Calu3 (cell line): Measurements from ENCODE around the gene MAT2B. TPM values are rescaled to one million over a fixed set of nuclear protein-coding genes. Genes with fewer than 3 reads are reported as not detected.

Source experiments
- BruUV-seq: library from RNA; stranded (reverse); fragments of 400-500 nt; replicated peaks from 2 replicates; lab custom pipeline; 2021; lab: Mats Ljungman, UMichigan
- CTCF ChIA-PET: fragments of 300-600 bp; sonication (Branson Sonifier 250); formaldehyde crosslinking; loops from one replicate; lab custom pipeline; 2022; ENCODE audit warnings: antibody characterized with exemption; lab: Charles Lee
- DNase-seq: peaks from one replicate; pipeline ENCODE4 v3.0.0; 2022
- H3K27ac Mint-ChIP-seq: one replicate; pipeline ENCODE4 v1.8.0; 2022; ENCODE audit warnings: mixed read lengths; ENCODE audit not compliant: unreplicated experiment
- H3K27me3 Mint-ChIP-seq: one replicate; pipeline ENCODE4 v1.8.0; 2022; ENCODE audit warnings: mixed read lengths; ENCODE audit not compliant: unreplicated experiment
- H3K36me3 Mint-ChIP-seq: one replicate; pipeline ENCODE4 v1.8.0; 2022; ENCODE audit warnings: mild to moderate bottlenecking, moderate library complexity, mixed read lengths; ENCODE audit not compliant: insufficient read depth, unreplicated experiment
- H3K4me1 Mint-ChIP-seq: one replicate; pipeline ENCODE4 v1.8.0; 2022; ENCODE audit warnings: mild to moderate bottlenecking, low read depth, mixed read lengths; ENCODE audit not compliant: unreplicated experiment
- H3K4me3 Mint-ChIP-seq: one replicate; pipeline ENCODE4 v1.8.0; 2022; ENCODE audit warnings: mild to moderate bottlenecking, low read depth, moderate library complexity, mixed read lengths; ENCODE audit not compliant: unreplicated experiment
- H3K9me3 Mint-ChIP-seq: one replicate; pipeline ENCODE4 v1.8.0; 2022; ENCODE audit warnings: low read depth, mixed read lengths; ENCODE audit not compliant: unreplicated experiment
- intact Hi-C: fragments of 100-400 bp; cut with micrococcal nuclease; formaldehyde crosslinking; loops from one replicate; pipeline ENCODE4 v1.10.0; 2022; ENCODE audit not compliant: unreplicated experiment
- total RNA-seq: library from RNA; stranded (reverse); gene quantifications from 2 replicates; pipeline ENCODE4 v1.2.3, GENCODE V29; 2022
- TF ChIP-seq, protein P1 (sequence below): fragments of 200-600 bp; IDR thresholded peaks from one replicate; pipeline ENCODE4 v1.8.0; 2022; ENCODE audit warnings: antibody characterized with exemption; ENCODE audit not compliant: unreplicated experiment

MAT2B gene
- total RNA-seq, 1 experiment from 2014 or later: 85.5 TPM

DNA sequence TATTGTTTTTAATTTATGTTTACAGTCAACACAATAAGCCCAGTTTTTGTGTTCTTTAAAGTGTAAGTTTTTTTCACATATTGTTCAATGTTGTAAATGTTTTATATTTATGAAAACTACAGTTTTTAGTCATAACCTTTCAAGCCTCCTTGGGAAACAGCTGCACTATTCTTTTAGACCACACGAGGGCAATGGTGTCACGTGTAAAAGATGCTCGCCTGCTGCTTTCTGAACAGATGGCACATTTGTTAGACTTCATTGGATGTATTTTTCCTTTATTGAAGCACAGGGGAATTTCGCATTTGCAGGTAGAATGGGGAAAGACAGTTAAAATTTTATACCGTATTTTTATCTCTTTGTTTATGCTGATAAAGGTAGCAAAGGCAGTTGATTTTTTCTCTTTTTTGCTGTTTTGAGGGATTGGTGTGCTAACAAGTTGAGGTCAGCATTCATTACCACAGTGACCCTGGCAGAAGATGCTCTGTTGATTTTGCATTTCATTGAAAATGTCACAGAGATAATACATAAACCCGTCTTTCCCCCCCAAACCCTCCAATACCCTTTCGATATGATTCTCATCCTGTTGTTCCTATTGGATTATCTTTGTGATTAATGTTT lies 59.0 kb downstream of the MAT2B start:
- TF ChIP-seq, protein P1, sequence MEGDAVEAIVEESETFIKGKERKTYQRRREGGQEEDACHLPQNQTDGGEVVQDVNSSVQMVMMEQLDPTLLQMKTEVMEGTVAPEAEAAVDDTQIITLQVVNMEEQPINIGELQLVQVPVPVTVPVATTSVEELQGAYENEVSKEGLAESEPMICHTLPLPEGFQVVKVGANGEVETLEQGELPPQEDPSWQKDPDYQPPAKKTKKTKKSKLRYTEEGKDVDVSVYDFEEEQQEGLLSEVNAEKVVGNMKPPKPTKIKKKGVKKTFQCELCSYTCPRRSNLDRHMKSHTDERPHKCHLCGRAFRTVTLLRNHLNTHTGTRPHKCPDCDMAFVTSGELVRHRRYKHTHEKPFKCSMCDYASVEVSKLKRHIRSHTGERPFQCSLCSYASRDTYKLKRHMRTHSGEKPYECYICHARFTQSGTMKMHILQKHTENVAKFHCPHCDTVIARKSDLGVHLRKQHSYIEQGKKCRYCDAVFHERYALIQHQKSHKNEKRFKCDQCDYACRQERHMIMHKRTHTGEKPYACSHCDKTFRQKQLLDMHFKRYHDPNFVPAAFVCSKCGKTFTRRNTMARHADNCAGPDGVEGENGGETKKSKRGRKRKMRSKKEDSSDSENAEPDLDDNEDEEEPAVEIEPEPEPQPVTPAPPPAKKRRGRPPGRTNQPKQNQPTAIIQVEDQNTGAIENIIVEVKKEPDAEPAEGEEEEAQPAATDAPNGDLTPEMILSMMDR: peak; percentile 76
- H3K9me3 Mint-ChIP-seq: no peaks in the 10 kb centered on the region
- intact Hi-C loops: loop anchor here (1.0 to 10.0 kb wide), 8 partner anchors 130 to 1640 kb away; no protein-coding TSS in a partner anchor
- CTCF ChIA-PET: interaction anchor here (0.7 to 1.1 kb wide), 3 partner anchors 154 to 940 kb away, joined by 3 to 4 read pairs (median 3); no protein-coding TSS in a partner anchor
- DNase-seq: peak; percentile 71
- peaks cover 79% of the 10 kb centered on the region for H3K27me3 Mint-ChIP-seq
- no TSS peak for BruUV-seq
- H3K4me3 Mint-ChIP-seq: no peak overlapping the region
- no peak overlapping the region for H3K27ac Mint-ChIP-seq
- H3K4me1 Mint-ChIP-seq: no peaks in the 10 kb centered on the region
- H3K36me3 Mint-ChIP-seq: no peaks in the 10 kb centered on the region

DNA sequence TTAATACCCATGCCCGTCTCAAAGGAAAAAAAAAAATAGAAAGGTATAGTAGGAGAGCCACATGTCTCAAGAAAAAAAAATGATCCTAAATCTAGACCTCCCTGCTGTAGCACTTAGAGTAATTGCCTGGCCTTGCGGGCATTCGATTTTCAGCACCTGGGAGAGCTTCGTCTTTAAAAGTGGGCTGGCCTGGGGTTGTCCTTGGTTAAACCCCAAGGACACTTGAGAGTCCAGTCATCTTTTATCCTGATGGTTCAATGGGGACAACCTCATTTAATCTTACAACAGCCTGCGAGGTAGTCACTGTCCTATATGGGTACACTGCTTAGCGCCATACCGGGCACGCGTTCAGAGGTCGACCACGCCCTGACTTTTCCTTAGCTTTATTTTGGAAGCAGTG lies 60.1 kb downstream of the MAT2B start:
- Mint-ChIP-seq H3K9me3 (no peaks in the 10 kb centered on the region), H3K36me3 (no peaks in the 10 kb centered on the region), H3K4me1 (no peaks in the 10 kb centered on the region), H3K4me3 (peak overlapping the region; percentile 64), H3K27ac (no peak overlapping the region), H3K27me3 (peaks cover 87% of the 10 kb centered on the region)
- TF ChIP-seq, protein P1: no peak
- no TSS peak for BruUV-seq
- DNase-seq: no peak
- intact Hi-C loops: loop anchor here (2.0 to 10.0 kb wide), 4 partner anchors 129 to 1639 kb away; no protein-coding TSS in a partner anchor
- CTCF ChIA-PET: interaction anchor here (0.6 to 1.0 kb wide), 2 partner anchors 104 to 239 kb away, joined by 4 to 5 read pairs; no protein-coding TSS in a partner anchor

DNA sequence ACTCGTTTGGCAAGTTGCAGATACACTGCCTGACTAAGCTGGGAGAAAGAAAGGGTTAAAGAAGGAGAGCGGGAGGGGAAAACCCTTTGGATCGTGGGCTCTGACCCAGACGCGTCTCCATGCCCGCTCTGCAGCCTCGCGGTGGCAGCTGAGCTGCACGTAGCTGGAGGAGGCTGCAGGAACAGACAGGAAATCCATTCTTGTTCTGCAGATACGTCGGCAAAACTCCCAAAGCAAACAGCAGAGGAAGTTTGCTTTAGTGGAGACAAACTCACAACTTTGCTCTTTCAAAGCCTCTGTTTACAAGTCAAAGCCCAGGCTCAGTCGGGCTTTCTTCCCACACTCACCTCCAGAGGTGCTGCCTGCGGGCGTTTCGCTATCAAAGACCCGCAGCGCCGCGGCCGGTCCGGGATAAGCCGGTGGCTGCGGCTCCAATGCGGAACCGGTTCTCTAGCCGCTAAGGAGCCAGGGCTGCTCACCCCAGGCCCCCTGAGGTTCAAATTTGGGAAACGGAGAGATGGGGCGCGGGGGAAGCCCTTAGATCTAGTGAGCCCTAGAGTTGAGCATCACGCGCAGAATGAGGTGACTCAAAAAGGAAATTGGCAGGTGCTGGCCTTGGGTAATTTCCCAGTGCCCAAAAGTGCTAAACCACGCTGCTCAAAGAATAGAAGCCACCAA lies 60.7 kb downstream of the MAT2B start:
- intact Hi-C loops: loop anchor here (2.0 to 10.0 kb wide), 4 partner anchors 129 to 1639 kb away; no protein-coding TSS in a partner anchor
- DNase-seq: peak; percentile 44
- TF ChIP-seq, protein P1: no peak
- no peaks in the 10 kb centered on the region for H3K4me1 Mint-ChIP-seq
- no peaks in the 10 kb centered on the region for H3K36me3 Mint-ChIP-seq
- H3K9me3 Mint-ChIP-seq: no peaks in the 10 kb centered on the region
- H3K27ac Mint-ChIP-seq: no peak overlapping the region
- H3K27me3 Mint-ChIP-seq: peaks cover 82% of the 10 kb centered on the region
- peak overlapping the region; percentile 64 for H3K4me3 Mint-ChIP-seq
- CTCF ChIA-PET: interaction anchor here (0.6 to 1.7 kb wide), 4 partner anchors 14 to 447 kb away, joined by 3 to 7 read pairs (median 4); no protein-coding TSS in a partner anchor
- no TSS peak for BruUV-seq

DNA sequence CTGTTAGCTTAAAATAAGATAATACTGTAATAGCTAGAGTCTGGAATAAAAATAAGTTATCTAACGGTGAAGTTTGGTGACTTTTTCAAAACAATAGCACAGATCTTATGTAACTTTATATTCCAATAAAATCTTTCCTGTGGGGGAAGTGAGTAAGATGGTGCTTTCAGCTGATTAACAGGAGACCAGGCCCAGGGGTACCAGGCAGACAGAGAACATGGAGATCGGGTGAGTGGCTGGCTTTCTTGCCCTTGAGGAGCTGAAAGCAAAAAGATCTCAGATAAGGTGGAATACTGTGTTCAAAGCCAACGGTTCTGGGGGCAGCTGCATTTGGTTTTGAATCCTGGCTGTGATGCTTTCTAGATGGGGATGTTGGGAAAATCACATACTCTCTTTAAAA lies 61.3 kb downstream of the MAT2B start:
- BruUV-seq: no TSS peak
- peaks cover 76% of the 10 kb centered on the region for H3K27me3 Mint-ChIP-seq
- no peaks in the 10 kb centered on the region for H3K36me3 Mint-ChIP-seq
- CTCF ChIA-PET: interaction anchor here (0.9 to 1.7 kb wide), 3 partner anchors 14 to 446 kb away, joined by 3 to 7 read pairs (median 3); no protein-coding TSS in a partner anchor
- no peaks in the 10 kb centered on the region for H3K9me3 Mint-ChIP-seq
- H3K4me1 Mint-ChIP-seq: no peaks in the 10 kb centered on the region
- peak overlapping the region; percentile 64 for H3K4me3 Mint-ChIP-seq
- intact Hi-C loops: loop anchor here (10.0 kb wide), 2 partner anchors 348 to 1638 kb away; no protein-coding TSS in a partner anchor
- TF ChIP-seq, protein P1: no peak
- no peak for DNase-seq
- no peak overlapping the region for H3K27ac Mint-ChIP-seq
